ENCODE measurements around the gene LRP8. TPM values are rescaled to one million over a fixed set of nuclear protein-coding genes. Genes with fewer than 3 reads are reported as not detected.

The LRP8 gene
- total RNA-seq, result 10 to 100 TPM in 1 of 2 donors, 1 to 10 TPM in 1; 7.6 to 36.6 TPM
- 10 to 100 TPM in 2 of 6 donors, 1 to 10 TPM in 4; 6.8 to 17.7 (median 9.3) TPM for polyA plus RNA-seq (ENCODE audit: insufficient read length in 6 of 6)
- long read RNA-seq, donor 1, result 0 reads
- long read RNA-seq, donor 2, result 0 reads
- long read RNA-seq, donor 3, result 0 reads
- long read RNA-seq, donor 4, result 0 reads
- long read RNA-seq, donor 5, result 0 reads
- long read RNA-seq, donor 6, result 0 reads
- long read RNA-seq, donor 7, partial matches to known transcripts, result 0 of 1 reads
- long read RNA-seq, donor 7, other reads (novel, unspliced or antisense), result 0 of 1 reads
- long read RNA-seq, donor 8, result 0 reads
- long read RNA-seq, donor 9, result 0 reads
- long read RNA-seq, donor 10, partial matches to known transcripts, result 0 of 3 reads
- long read RNA-seq, donor 10, other reads (novel, unspliced or antisense), result 3 of 3 reads
- long read RNA-seq, donor 11, result 0 reads
- long read RNA-seq, donor 12, result 0 reads

DNA sequence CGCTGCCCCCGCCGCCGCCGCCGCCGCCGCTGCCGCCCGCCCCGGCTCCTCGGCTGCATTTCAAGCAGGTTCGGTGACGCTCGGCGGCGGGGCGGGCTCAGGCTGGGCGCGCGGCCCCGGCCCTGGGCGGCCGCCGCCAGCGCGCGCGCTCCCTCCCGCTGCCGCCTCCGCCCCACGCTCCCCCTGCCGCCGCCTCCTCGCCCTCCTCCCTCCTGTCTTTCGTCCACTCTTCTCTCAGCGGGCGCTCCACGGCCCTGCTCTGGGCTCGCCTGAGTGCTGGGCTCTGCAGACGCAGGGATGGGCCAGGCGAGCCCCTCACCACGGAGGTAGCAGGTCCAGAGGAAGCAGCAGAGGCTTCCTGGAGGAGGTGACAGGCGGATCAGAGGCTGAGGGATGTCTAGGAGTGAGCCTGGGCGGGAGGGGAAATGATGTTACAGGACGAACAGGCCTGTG lies at the start of gene LRP8:
Gene LRP8 (minus strand): TSS at position 62 of the 453 bp plus-strand sequence. CDS start 158 bp downstream, outside the sequence.
- Histone ChIP-seq H3K4me1 (peaks cover 15 to 36% of the 10 kb centered on the region in 2 donors), H3K36me3 (peaks cover 0 to 9% of the 10 kb centered on the region in 2 donors), H3K27ac (peak within 1 kb of the TSS in 1 of 2 donors; percentile 86), H3K27me3 (peaks cover 0 to 38% of the 10 kb centered on the region in 2 donors), H3K4me3 (peak within 1 kb of the TSS; percentile 60 to 76), H3K9me3 (no peaks in the 10 kb centered on the region)
- DNase-seq, result peak in 3 of 4 donors; percentile 66 to 94 (median 81)
- no peak for TF ChIP-seq CTCF (IDR thresholded peaks at IDR 0.05)
- ATAC-seq, result peak; percentile 49
- intact Hi-C loops (cut with DNase I), result no loop called here

DNA sequence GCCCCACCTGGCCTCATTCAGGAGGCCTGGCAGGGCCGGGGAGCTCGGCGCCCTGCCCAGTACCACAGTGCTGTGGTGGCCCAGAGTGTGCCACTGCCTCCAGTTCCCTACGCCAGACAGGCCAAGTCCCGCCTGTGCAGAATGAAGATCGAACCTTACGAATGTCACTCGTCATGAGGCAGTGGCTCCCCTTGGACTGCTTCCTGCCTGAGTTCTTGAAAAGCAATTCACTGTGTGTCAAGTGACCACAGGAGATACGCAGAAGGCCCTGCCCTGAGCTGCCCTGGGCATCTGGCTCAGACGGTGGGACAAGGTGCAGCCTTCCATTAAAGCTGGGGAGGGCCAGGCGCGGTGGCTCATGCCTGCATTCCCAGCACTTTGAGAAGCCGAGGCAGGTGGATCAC lies 49.6 kb upstream of the LRP8 start:
- Histone ChIP-seq H3K4me1 (no peaks in the 10 kb centered on the region), H3K9me3 (no peaks in the 10 kb centered on the region), H3K4me3 (no peak overlapping the region), H3K27ac (no peak overlapping the region), H3K27me3 (peaks cover 0 to 9% of the 10 kb centered on the region in 2 donors), H3K36me3 (no peaks in the 10 kb centered on the region)
- TF ChIP-seq CTCF (IDR thresholded peaks at IDR 0.05), result no peak
- intact Hi-C loops (cut with DNase I), result no loop called here
- DNase-seq, result peak in 1 of 4 donors; percentile 29
- peak; percentile 64 for ATAC-seq

- ATAC-seq (no peak), DNase-seq (peak in 1 of 4 donors; percentile 8)
- intact Hi-C loops (cut with DNase I), result no loop called here
- H3K4me1 ChIP-seq, result no peaks in the 10 kb centered on the region
- no peak overlapping the region for H3K4me3 ChIP-seq
- H3K27ac ChIP-seq, result no peak overlapping the region
- TF ChIP-seq CTCF (IDR thresholded peaks at IDR 0.05), result no peak
- peaks cover 0 to 7% of the 10 kb centered on the region in 2 donors for H3K27me3 ChIP-seq
- H3K36me3 ChIP-seq, result no peaks in the 10 kb centered on the region
- H3K9me3 ChIP-seq, result no peaks in the 10 kb centered on the region
Measured at GRCh38 chr1:53376742-53377437, 49.0 kb upstream of the LRP8 start.

- ATAC-seq (no peak), DNase-seq (peak in 2 of 4 donors; percentile 18)
- no peak for TF ChIP-seq CTCF (IDR thresholded peaks at IDR 0.05)
- Histone ChIP-seq H3K27ac (no peak overlapping the region), H3K4me1 (no peaks in the 10 kb centered on the region), H3K27me3 (peaks cover 0 to 7% of the 10 kb centered on the region in 2 donors), H3K4me3 (no peak overlapping the region), H3K36me3 (no peaks in the 10 kb centered on the region), H3K9me3 (no peaks in the 10 kb centered on the region)
- intact Hi-C loops (cut with DNase I), result no loop called here
Measured at GRCh38 chr1:53376041-53376461, 48.2 kb upstream of the LRP8 start.

GRCh38 chr1:53375440-53375839 lies 47.6 kb upstream of the LRP8 start:
- no peaks in the 10 kb centered on the region for H3K36me3 ChIP-seq
- DNase-seq, result peak in 2 of 4 donors; percentile 15
- no peak for ATAC-seq
- peaks cover 0 to 7% of the 10 kb centered on the region in 2 donors for H3K27me3 ChIP-seq
- intact Hi-C loops (cut with DNase I), result no loop called here
- no peaks in the 10 kb centered on the region for H3K4me1 ChIP-seq
- no peak for TF ChIP-seq CTCF (IDR thresholded peaks at IDR 0.05)
- H3K4me3 ChIP-seq, result no peak overlapping the region
- H3K27ac ChIP-seq, result no peak overlapping the region
- no peaks in the 10 kb centered on the region for H3K9me3 ChIP-seq
